Measurements from ENCODE around the gene FRMD5. TPM values are rescaled to one million over a fixed set of nuclear protein-coding genes. Genes with fewer than 3 reads are reported as not detected.

FRMD5 gene
- polyA plus RNA-seq, 1 donor (not counting 4 experiments of a cell fraction or from before 2014, with no cell fraction given) = 7.3 TPM

GRCh38 chr15:43941555-43941954 is 253.5 kb downstream of the FRMD5 start:
- no peak for TF ChIP-seq CTCF (optimal IDR thresholded peaks at IDR 0.05 in 1 of 3, IDR thresholded peaks at IDR 0.05 in 1 of 3, conservative IDR thresholded peaks at IDR 0.05 in 1 of 3; ENCODE audit: extremely low read depth in 1 of 3, insufficient read depth in 2 of 3, low read length in 3 of 3)
- TF ChIP-seq EZH2 (IDR thresholded peaks at IDR 0.05; ENCODE audit: low read length) = no peak
- H3K9ac ChIP-seq (ENCODE audit: control insufficient read depth, extremely low read depth, insufficient read depth, low read length) = no peak overlapping the region
- H3K27ac ChIP-seq (ENCODE audit: control insufficient read depth, insufficient read depth, low read length) = no peak overlapping the region
- no peaks in the 10 kb centered on the region for H3K4me1 ChIP-seq (ENCODE audit: control insufficient read depth, extremely low read depth, insufficient read depth, low read length)
- H2AFZ ChIP-seq (ENCODE audit: control insufficient read depth, low read length) = no peak overlapping the region
- H3K4me3 ChIP-seq (ENCODE audit: control insufficient read depth in 2 of 3, extremely low read depth in 1 of 3, insufficient read depth in 2 of 3, low read depth in 1 of 3, low read length in 3 of 3) = no peak overlapping the region
- H3K27me3 ChIP-seq (ENCODE audit: control insufficient read depth, extremely low read depth, insufficient read depth, low read length) = no peaks in the 10 kb centered on the region
- dilution Hi-C loops (cut with MboI; ENCODE audit: extremely low pct_ligation_motif_present, low sequenced_read_pairs) = no loop called here
- no peak for DNase-seq (ENCODE audit: low read depth, low spot score)
- no peaks in the 10 kb centered on the region for H3K36me3 ChIP-seq (ENCODE audit: control insufficient read depth in 2 of 2, extremely low read depth in 1 of 2, insufficient read depth in 2 of 2, low read length in 2 of 2)
- no peak for FAIRE-seq
- no peaks in the 10 kb centered on the region for H3K9me3 ChIP-seq (ENCODE audit: control insufficient read depth, low read depth, low read length)
- H3K9me1 ChIP-seq (ENCODE audit: control insufficient read depth, extremely low read depth, insufficient read depth, low read length) = no peaks in the 10 kb centered on the region
- no peaks in the 10 kb centered on the region for H3K79me2 ChIP-seq (ENCODE audit: control insufficient read depth, insufficient read depth, low read length)
- no peak overlapping the region for H3K4me2 ChIP-seq (ENCODE audit: control insufficient read depth, extremely low read depth, insufficient read depth, low read depth, low read length)
- no peaks in the 10 kb centered on the region for H4K20me1 ChIP-seq (ENCODE audit: control insufficient read depth, extremely low read depth, insufficient read depth, low read length)

DNA sequence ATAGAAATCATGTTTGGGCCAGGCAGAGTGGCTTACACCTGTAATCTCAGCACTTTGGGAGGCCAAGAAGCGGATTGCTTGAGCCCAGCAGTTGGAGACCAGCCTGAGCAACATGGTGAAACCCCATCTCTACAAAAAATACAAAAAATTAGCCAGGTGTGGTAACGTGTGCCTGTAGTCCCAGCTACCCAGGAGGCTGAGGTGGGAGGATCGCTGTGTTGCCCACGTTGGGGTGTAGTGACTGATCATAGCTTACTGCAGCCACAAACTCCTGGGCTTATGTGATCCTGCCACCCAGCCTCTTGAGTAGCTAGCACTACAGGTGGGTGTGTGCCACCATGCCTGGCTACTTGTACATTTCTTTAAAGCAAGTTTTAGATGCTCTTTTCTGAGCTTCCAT is 254.0 kb downstream of the FRMD5 start:
- no peaks in the 10 kb centered on the region for H3K9me1 ChIP-seq (ENCODE audit: control insufficient read depth, extremely low read depth, insufficient read depth, low read length)
- no peak overlapping the region for H3K9ac ChIP-seq (ENCODE audit: control insufficient read depth, extremely low read depth, insufficient read depth, low read length)
- no peak overlapping the region for H3K4me2 ChIP-seq (ENCODE audit: control insufficient read depth, extremely low read depth, insufficient read depth, low read depth, low read length)
- no peaks in the 10 kb centered on the region for H3K27me3 ChIP-seq (ENCODE audit: control insufficient read depth, extremely low read depth, insufficient read depth, low read length)
- H3K4me3 ChIP-seq (ENCODE audit: control insufficient read depth in 2 of 3, extremely low read depth in 1 of 3, insufficient read depth in 2 of 3, low read depth in 1 of 3, low read length in 3 of 3) = no peak overlapping the region
- H2AFZ ChIP-seq (ENCODE audit: control insufficient read depth, low read length) = no peak overlapping the region
- H3K36me3 ChIP-seq (ENCODE audit: control insufficient read depth in 2 of 2, extremely low read depth in 1 of 2, insufficient read depth in 2 of 2, low read length in 2 of 2) = no peaks in the 10 kb centered on the region
- H3K9me3 ChIP-seq (ENCODE audit: control insufficient read depth, low read depth, low read length) = no peaks in the 10 kb centered on the region
- H4K20me1 ChIP-seq (ENCODE audit: control insufficient read depth, extremely low read depth, insufficient read depth, low read length) = no peaks in the 10 kb centered on the region
- TF ChIP-seq EZH2 (IDR thresholded peaks at IDR 0.05; ENCODE audit: low read length) (no peak), CTCF (optimal IDR thresholded peaks at IDR 0.05 in 1 of 3, IDR thresholded peaks at IDR 0.05 in 1 of 3, conservative IDR thresholded peaks at IDR 0.05 in 1 of 3; ENCODE audit: extremely low read depth in 1 of 3, insufficient read depth in 2 of 3, low read length in 3 of 3) (no peak)
- H3K4me1 ChIP-seq (ENCODE audit: control insufficient read depth, extremely low read depth, insufficient read depth, low read length) = no peaks in the 10 kb centered on the region
- dilution Hi-C loops (cut with MboI; ENCODE audit: extremely low pct_ligation_motif_present, low sequenced_read_pairs) = no loop called here
- FAIRE-seq = no peak
- H3K27ac ChIP-seq (ENCODE audit: control insufficient read depth, insufficient read depth, low read length) = no peak overlapping the region
- H3K79me2 ChIP-seq (ENCODE audit: control insufficient read depth, insufficient read depth, low read length) = no peaks in the 10 kb centered on the region
- DNase-seq (ENCODE audit: low read depth, low spot score) = no peak

Measured in keratinocyte (primary cell).